ENCODE data around the gene PYGB.

PYGB gene

DNA sequence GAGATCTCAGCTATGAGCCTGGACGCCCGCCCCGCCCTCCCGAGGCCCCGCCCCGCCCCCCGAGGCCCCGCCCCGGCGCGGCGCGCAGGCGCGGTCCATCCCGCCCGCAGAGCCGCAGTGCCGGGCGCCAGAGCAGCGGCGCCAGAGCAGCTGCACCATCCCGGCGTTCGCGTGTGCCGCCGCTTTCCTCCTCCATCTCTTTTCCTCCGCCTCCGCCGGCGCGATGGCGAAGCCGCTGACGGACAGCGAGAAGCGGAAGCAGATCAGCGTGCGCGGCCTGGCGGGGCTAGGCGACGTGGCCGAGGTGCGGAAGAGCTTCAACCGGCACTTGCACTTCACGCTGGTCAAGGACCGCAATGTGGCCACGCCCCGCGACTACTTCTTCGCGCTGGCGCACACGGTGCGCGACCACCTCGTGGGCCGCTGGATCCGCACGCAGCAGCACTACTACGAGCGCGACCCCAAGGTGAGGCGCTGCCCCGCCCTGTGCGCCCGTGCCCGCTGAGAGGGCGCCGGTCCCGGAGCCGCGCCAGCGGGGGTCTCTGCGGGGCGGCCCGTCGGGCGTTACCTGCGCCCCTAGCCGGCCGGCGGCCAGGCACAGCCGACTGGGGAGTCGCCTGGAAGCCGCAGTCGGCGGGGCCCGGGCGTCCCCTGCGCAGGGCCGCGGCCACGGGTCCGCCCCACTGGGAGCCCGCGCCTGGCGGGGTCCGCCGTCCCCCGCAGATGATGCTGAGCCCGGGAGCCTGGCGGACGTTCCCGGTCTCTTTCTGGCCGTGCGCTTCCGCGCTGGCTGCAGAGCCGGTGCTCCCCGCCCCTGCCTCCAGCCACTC is at the start of gene PYGB:
PYGB (plus strand) TSS at position 130 of the 830 bp plus-strand sequence; CDS start at position 224, 94 bp downstream.
- DNase-seq (ENCODE audit: low read depth), result peak; percentile 86

DNA sequence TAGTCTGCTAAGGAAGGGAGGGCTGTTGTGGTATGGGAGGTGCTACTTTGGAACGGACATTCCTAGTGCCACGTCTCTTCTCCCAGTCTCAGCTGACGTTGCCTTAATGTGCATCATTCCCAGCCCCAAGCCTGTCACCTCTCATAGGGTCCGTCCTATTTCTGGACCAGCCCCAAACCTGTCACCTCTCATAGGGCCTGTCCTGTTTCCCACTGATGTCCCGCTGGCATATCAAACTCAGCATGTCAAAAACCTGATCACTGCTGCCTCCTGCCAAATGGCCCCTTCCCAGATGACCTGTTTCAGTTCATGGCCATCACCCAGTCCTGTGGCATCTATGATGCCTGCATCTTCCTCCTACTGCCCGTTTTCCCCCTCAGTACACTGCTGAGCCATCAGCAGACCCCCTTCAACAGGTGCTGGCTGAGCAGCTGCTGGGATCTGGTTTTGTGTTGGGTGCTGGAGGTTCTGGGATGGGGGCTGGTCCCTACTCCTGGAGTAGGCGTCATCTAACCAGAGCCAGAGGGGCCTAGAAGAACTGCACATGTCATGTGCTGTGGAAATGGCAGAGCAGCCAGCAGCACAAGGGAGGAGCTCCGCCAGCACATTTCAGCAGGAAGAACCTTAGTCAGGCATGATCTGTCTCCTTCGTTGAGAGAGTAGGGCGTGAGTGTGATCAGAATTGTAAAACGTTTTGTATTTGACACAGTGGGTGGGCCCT is 49.1 kb upstream of the PYGB start:
- DNase-seq (ENCODE audit: low read depth), result no peak

DNA sequence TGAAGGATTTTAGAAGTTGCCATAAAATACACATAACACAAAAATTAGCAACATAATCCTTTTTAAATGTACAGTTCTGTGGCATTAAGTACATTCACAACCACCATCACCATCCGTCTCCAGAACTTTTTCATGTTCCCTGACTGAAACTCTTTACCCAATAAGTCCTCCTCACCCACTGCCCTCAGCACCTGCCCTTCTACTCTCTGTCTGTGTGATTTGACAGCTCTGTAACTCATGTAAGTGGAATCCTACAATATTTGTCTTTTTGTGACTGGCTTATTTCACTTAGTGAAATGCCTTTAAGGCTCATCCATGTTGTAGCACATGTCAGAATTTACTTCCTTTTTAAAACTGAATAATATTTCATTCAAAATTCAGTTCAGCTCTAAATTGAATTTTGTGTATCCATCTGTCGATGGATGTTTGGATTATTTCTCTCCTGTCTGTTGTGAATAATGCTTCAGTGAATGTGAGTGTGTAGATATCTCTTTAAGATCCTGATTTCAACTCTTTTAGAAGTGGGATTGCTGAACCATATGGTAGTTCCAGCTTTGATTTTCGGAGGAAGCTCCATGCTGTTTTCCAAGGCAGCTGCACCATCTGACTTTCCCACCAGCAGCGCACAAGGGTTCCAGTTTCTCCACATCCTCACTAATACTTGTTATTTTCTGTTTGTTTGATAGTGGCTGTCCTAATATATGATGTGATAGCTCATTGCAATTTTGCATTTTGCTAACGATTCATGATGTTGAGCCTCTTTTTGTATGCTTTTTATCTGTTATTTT is 48.2 kb upstream of the PYGB start:
- DNase-seq (ENCODE audit: low read depth), result no peak

DNA sequence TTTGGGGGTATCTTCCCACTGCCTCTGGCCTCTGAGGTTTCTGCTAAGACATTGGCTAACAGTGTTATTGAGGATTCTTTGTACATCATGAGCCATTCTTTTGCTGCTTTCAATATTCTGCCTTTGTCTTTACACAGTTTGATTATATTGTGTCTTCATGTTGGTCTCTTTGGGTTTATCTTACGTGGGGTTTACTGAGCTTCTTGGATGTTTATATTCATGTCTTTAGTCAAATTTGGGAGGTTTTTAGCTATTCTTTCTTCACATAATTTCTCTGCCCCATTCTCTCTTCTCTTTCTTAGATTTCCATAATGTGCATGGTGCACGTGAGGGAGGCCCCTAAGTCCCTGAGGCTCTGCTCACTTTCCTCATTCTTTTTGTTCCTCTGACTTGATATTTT is 44.8 kb upstream of the PYGB start:
- no peak for DNase-seq (ENCODE audit: low read depth)

DNA sequence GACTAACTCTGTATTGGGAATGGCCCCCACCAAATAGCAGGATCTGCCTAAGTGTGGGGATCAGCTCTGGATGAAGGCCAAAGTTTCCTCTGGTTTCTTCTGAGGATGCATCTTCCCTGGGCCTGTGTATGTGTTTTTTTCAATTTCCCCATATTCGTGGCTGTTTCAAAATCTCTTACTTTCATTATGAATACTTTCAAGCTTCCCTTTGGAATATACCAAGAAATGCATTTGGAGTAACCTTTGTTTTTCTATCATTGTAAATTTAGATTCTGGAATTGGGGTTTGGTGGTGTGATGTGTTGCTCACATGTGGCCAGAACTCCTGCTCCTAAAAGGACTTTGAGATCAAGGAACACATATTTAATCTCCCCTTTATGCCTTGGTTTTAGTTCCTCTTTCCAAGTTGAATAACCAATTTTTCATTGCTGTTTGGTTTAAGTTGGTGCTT is 44.0 kb upstream of the PYGB start:
- DNase-seq (ENCODE audit: low read depth), result no peak

DNA sequence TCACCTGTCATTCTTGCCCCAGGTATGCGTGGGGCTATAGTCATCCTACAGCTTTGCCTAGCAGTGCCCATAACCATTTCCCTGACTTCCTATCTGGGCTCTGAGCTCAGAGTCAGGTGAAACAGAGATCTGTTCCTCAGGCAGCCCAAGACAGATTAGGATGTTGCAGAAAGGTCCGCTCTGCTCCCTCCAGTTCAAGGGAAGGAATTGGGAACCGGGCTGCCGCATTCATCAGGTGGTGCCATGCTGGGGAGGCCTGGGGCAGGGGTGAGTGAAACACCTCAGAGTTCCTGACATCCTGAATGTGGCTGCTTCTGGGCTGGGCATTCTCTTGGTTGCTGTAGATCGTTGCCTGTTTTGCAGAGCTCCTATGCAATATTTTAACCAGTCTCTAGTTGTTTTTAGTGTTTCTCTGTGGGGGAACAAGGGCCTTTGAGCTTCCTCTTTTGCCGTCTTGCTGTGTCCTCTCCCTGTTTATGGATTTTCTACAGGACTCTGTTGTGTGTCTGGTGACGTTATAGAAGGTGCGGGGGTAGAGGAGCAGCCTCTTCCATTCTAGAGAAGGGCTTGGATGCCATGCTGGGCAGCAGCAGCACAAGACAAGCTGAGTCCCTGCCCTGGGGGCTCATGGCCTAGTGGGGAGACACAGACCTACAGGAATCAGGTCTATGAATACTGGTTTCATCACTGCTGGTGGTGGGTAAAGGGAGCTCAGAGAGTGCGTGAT is 43.2 kb upstream of the PYGB start:
- no peak for DNase-seq (ENCODE audit: low read depth)

DNA sequence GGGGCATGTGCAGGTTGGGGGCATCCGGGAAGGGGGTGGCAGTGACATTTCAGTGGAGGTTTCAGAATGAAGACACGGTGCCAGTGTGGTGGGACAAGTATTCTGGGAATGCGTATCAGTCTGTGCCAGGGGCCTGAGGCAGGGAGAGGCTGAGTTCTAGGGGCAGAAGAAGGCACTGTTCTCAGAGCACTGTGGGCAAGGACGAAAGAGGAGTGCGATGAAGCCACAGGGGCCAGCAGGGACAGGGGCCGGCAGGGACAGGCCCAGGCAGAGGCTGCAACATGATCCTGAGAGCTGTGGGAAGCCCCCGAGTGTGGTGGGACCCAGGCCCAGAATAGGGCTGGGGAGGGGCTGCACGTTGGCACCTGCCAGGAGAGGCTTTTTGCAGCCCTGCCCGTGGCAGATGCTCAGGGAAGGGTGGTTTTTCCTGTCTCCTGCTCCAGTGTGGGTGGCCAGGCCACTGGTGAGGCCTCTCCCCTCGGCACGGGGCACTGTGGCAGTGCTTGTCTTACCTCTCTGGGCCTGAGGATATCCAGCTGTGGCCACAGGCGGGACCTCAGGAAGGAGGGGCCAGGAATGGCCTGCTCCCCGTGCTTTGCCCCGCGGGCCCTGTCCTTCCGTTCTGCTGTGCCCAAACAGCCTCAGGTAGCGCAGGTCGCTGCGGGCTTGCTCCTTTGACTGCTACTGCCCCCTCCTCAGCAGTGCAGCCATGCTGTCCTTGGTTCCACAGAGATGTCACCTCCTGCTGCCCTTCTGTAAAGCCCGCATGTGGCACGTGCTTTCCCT is 42.4 kb upstream of the PYGB start:
- no peak for DNase-seq (ENCODE audit: low read depth)

DNA sequence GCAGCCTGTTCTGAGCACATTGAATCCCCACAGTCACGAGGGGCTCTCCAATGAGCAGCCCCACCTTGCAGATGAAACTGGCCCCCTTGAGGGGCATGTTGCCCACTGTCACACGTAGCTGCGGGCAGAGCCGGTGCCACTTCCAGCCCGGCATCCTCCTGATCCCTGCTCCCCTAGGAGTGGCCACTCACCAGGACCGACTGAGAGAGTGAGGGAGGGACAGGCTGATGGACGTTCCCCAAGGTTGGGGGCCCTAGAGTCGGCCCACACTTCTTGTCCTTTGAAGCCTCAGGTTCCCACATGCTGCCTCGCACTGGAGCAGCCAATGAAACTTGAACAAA is 41.9 kb upstream of the PYGB start:
- DNase-seq (ENCODE audit: low read depth), result no peak

DNA sequence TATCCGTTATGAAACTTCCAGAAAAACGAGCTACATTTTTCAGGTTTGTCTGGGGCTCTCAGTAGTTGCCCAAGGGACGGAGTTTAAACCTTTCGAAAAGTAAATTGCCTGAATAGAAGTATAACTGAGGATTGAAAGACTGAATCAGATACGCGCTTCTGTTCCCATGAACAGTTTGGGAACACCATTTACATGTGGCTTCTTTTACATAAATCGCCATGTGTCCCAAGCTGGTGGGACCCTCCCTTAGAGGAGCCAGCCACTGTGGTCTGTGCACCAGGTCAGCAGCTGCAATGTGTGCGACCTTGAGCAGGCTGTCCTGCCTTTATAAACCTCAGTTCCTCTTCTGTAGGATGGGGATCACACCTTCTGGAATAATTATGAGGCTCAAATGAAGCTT is 41.3 kb upstream of the PYGB start:
- no peak for DNase-seq (ENCODE audit: low read depth)

DNA sequence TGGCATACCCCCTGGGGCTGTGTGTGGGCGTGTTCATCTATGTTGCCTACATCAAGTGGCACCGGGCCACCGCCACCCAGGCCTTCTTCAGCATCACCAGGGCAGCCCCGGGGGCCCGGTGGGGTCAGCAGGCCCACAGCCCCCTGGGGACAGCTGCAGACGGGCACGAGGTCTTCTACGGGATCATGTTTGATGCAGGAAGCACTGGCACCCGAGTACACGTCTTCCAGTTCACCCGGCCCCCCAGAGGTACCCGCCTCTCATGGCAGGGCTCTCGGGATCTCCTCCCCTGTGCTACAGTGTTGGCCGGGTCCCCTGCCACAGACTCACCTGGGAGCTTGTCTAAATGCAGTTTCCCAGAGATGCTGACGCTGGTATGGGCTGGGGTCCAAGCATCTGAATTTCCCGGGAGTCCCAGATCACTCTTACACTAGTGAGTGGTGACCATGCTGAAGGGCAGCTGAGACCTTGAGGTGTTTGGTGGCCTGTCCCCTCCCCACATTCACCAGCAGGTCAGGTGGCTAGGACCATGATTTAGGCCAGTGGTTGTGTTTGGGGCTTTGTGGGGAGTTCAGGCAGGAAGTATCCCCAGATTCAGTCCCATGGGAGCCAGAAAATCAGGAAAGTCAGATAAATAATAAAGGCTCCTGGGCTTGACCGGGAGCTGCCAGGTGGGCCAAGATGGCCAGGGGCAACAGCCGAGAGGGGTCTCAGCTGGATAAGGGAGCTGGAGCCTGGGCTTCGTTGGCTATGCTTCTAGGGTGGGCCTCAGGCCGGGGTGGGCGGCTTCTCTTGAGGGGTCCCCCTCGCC is 40.5 kb upstream of the PYGB start:
- DNase-seq (ENCODE audit: low read depth), result no peak

DNA sequence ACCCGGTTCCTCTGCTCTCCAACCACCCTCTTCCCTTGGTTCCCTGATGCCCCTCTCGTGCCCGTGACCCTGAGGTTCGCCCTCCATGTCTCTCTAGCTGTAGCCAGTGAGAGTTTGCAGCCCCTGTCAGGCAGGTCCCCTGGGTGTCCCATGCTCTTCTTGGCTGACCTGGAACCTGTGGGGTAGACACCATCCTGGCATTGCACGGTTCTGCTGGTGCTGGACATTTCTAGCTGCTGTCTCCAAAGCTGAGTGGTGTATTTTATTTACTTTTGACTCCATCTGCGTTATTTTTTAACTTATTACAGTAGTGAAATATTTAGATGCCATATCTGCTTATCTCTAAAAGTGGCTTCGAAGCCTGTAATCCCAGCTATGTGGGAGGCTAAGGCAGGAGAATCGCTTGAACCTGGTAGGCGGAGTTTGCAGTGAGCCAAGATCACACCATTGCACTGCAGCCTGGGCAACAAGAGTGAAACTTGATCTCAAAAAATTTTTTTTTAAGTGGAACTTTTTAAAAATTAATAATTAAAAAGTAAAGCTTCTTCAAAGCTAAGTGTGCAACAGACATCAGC is 39.8 kb upstream of the PYGB start:
- DNase-seq (ENCODE audit: low read depth), result no peak

DNA sequence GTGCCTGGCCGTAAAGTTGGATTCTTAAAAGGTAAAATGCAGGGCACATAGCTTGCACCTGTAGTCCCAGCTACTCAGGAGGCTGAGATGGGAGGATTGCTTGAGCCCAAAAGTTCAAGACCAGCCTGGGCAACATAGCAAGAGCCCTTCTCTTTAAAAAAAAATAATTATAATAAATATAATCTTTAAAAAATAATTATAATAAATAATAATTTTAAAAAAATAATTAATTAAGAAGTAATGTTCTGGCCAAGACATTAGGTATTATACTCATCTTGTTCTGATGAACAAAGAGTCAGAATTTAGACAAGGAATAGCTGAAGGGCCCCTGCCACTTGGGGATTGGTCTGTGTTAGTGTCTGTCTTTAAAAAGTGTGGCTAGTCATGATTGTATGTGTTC is 38.5 kb upstream of the PYGB start:
- DNase-seq (ENCODE audit: low read depth), result no peak

DNA sequence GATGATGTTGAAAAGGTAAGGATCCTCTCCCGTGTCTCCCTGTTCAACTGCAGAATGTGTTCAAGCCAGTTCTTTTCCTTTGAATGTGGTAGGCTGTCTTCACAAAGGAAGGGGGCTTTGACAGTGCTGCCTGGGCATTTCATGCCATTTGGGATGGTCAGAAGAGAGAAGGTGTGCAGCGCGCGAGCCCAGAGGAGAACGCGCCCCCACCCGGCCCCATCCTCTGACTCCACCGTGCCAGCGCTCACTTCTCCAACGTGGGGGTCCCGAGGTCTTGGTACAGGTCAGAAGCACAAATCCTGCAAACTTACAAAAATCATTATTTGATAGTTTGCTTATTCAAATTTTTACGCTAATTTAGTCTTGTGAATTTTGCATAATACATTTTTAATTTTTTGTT is 38.0 kb upstream of the PYGB start:
- no peak for DNase-seq (ENCODE audit: low read depth)

DNA sequence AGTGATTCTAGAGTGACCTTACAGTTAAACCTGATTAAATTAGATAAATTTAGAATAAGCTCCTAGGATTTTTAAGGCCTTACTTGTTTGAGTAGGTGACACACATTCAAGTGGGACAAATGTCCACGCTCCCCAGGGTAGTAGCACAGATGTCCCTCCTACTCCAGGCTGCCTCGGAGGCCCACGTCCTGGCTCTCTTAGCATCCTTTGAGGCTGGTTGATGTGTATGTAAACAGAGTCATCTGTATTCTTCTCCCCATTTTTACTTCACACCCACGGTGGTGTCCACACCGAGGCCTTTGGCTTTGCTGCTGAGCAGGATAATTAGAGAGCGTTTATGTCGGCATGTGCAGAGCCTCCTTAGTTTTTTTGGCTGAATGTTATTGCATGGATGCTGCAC is 36.6 kb upstream of the PYGB start:
- no peak for DNase-seq (ENCODE audit: low read depth)

DNA sequence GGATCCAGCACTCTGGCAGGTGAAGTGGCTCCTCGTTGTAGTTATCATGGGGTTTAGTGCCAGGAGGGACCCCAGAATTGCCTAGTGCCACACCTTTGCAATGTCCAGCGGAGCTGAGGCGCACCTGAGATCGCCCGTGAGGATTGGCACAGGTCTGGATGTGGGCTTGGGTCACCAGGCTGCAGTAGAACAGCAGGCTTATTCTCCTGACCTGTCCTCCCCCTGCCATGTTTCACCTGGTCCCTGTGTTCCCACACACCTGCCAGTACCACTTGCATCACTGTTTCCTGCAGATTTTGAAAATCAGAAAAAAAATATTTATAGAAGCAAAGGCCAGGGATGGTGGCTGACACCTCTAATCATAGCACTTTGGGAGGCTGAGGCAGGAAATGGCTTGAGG is 35.6 kb upstream of the PYGB start:
- no peak for DNase-seq (ENCODE audit: low read depth)

DNA sequence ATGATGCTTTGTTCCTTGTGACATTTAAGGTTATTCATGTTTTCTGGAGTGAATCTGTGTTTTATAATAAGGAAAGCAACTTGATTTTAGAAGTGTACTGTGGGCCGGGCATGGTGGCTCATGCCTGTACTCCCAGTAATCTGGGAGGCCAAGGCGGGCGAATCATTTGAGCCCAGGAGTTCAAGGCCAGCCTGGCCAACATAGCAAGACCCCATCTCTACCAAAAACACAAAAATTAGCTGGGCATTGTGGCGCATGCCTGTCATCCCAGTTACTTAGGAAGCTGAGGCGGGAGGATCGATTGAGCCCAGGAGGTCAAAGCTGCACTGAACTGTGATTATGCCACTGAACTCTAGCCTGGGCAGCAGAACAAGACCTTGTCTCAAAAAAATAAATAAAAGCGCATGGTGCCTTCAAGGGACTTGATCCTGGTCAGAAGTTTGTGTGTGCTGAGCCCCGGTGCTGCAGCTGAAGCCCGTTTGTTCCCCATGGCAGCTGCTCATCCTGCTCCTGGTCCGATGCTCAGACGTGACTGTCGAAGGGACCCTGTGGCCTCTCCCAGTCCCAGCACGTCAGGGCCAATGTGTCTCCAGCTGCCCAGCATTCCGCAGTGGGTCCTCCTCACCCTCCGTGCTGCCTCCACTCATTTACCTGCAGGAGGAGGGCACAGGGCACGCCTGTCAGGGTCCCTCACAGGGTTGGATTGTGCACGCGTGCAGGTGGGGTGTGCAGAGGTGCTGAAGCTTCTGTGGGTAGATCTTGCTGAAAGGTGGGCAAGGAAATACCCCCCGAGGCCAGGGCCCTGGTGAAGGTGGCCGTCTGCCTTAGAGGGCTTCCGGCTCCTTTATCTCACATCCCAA is 34.1 kb upstream of the PYGB start:
- DNase-seq (ENCODE audit: low read depth), result no peak

DNA sequence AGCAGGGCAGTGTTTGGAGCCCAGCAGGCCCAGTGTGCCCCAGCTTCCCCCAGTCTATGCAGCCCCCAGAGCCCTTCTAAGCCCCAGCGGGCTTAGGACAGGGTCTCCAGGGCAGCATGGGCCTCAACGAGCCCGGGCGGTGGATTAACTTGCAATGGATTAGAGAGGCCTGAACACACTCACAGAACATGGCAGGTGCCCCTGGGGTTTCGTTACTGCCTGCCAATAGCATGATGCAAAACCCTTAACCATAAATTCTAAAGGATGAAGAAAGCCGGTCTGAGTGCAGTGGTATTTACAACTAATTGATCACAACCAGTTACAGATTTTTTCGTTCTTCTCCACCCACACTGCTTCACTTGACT is 33.5 kb upstream of the PYGB start:
- DNase-seq (ENCODE audit: low read depth), result no peak

DNA sequence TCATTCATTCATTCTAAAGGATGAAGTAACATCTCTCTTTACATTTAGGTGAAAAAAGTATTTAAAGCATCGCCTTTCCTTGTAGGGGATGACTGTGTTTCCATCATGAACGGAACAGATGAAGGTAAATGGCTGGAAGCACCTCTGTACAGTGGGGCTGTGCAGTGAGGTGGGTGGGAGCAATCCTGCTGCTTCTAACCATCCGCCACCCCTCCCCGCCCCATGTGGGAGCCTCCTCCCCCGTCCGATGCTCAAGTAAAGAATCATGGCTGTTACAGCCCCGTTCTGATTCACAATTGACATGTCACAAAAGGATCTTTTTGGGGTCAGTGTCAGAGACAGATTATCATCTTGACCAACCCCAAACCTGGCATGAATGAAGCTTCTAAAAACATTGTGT is 33.1 kb upstream of the PYGB start:
- no peak for DNase-seq (ENCODE audit: low read depth)

DNA sequence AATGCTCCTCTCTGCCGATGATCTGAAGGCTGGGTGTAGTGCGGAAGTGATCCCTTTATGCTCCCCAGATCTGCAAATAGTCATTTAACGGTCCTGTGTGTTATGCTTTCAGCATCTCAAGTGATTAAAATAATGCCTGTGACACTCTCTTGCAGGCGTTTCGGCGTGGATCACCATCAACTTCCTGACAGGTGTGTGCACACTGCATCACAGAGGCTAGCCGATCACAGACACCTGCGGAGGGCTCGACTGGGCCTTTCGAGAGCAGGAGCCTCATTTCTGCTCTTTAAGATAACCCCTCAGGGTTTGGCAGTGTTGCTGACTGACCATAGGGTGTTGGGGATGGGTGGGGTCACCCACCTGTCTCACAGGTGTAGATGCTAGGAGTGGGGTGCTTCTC is 32.4 kb upstream of the PYGB start:
- DNase-seq (ENCODE audit: low read depth), result no peak
